ENCODE results near the gene BMAL1. TPM values are rescaled to one million over a fixed set of nuclear protein-coding genes. Genes with fewer than 3 reads are reported as not detected.

BMAL1 gene
- total RNA-seq, 1 donor: 13.0 TPM

- TF ChIP-seq, protein P1, sequence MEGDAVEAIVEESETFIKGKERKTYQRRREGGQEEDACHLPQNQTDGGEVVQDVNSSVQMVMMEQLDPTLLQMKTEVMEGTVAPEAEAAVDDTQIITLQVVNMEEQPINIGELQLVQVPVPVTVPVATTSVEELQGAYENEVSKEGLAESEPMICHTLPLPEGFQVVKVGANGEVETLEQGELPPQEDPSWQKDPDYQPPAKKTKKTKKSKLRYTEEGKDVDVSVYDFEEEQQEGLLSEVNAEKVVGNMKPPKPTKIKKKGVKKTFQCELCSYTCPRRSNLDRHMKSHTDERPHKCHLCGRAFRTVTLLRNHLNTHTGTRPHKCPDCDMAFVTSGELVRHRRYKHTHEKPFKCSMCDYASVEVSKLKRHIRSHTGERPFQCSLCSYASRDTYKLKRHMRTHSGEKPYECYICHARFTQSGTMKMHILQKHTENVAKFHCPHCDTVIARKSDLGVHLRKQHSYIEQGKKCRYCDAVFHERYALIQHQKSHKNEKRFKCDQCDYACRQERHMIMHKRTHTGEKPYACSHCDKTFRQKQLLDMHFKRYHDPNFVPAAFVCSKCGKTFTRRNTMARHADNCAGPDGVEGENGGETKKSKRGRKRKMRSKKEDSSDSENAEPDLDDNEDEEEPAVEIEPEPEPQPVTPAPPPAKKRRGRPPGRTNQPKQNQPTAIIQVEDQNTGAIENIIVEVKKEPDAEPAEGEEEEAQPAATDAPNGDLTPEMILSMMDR (IDR thresholded peaks at IDR 0.05; ENCODE audit: extremely low read depth, low read depth, low read length): no peak
- Histone ChIP-seq H3K4me2 (ENCODE audit: insufficient read depth, low read length) (peak overlapping the region; percentile 80), H3K4me1 (ENCODE audit: insufficient read depth, low read length) (peaks cover 48% of the 10 kb centered on the region), H4K20me1 (ENCODE audit: insufficient read depth, low read length) (no peaks in the 10 kb centered on the region), H3K4me3 (ENCODE audit: insufficient read depth, low read length) (no peak overlapping the region), H3K27me3 (ENCODE audit: insufficient read depth, low read length) (no peaks in the 10 kb centered on the region), H3K9me3 (ENCODE audit: low read depth, low read length) (no peaks in the 10 kb centered on the region), H3K27ac (ENCODE audit: low read depth, low read length) (peak overlapping the region; percentile 76), H3K79me2 (ENCODE audit: insufficient read depth, low read length) (peaks cover 2% of the 10 kb centered on the region), H2AFZ (ENCODE audit: low read length) (peak overlapping the region; percentile 17), H3K36me3 (ENCODE audit: insufficient read depth, low read length) (no peaks in the 10 kb centered on the region)
- DNase-seq (ENCODE audit: insufficient read length, low spot score, missing footprints): peak; percentile 92
Measured at GRCh38 chr11:13339195-13340153, 61.9 kb downstream of the BMAL1 start.

DNA sequence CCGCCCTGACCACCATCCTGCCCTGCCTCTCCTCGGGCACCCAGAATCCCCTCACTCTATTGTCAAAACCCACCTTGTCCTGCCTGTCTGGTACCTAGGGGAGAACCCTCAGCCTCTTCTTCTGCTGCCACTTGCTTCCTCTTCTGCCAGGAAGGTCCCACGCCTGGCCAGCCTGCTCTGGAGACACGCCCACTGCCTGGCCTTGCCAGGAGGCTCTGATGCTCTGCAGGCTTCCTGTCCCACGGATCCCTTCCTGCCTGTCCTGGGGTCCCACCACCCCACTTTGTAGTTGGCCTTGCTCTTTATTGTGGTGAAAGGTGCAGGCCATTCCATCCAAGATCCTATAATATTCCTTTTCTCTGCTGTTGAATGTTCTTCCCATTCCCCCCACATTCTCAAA, 63.4 kb downstream of the BMAL1 start:
- Histone ChIP-seq H3K4me1 (ENCODE audit: insufficient read depth, low read length) (peaks cover 33% of the 10 kb centered on the region), H3K79me2 (ENCODE audit: insufficient read depth, low read length) (peaks cover 2% of the 10 kb centered on the region), H3K4me3 (ENCODE audit: insufficient read depth, low read length) (no peak overlapping the region), H3K9me3 (ENCODE audit: low read depth, low read length) (no peaks in the 10 kb centered on the region), H3K27ac (ENCODE audit: low read depth, low read length) (no peak overlapping the region), H3K36me3 (ENCODE audit: insufficient read depth, low read length) (no peaks in the 10 kb centered on the region), H3K4me2 (ENCODE audit: insufficient read depth, low read length) (no peak overlapping the region), H4K20me1 (ENCODE audit: insufficient read depth, low read length) (no peaks in the 10 kb centered on the region), H2AFZ (ENCODE audit: low read length) (no peak overlapping the region), H3K27me3 (ENCODE audit: insufficient read depth, low read length) (no peaks in the 10 kb centered on the region)
- DNase-seq (ENCODE audit: insufficient read length, low spot score, missing footprints): no peak
- TF ChIP-seq, protein P1 (IDR thresholded peaks at IDR 0.05; ENCODE audit: extremely low read depth, low read depth, low read length): no peak

GRCh38 chr11:13343067-13343466, 65.5 kb downstream of the BMAL1 start:
- Histone ChIP-seq H3K4me3 (ENCODE audit: insufficient read depth, low read length) (no peak overlapping the region), H3K36me3 (ENCODE audit: insufficient read depth, low read length) (no peaks in the 10 kb centered on the region), H2AFZ (ENCODE audit: low read length) (no peak overlapping the region), H3K4me2 (ENCODE audit: insufficient read depth, low read length) (no peak overlapping the region), H4K20me1 (ENCODE audit: insufficient read depth, low read length) (no peaks in the 10 kb centered on the region), H3K27me3 (ENCODE audit: insufficient read depth, low read length) (no peaks in the 10 kb centered on the region), H3K27ac (ENCODE audit: low read depth, low read length) (no peak overlapping the region), H3K79me2 (ENCODE audit: insufficient read depth, low read length) (peaks cover 4% of the 10 kb centered on the region), H3K4me1 (ENCODE audit: insufficient read depth, low read length) (peaks cover 16% of the 10 kb centered on the region), H3K9me3 (ENCODE audit: low read depth, low read length) (no peaks in the 10 kb centered on the region)
- TF ChIP-seq, protein P1 (IDR thresholded peaks at IDR 0.05; ENCODE audit: extremely low read depth, low read depth, low read length): no peak
- DNase-seq (ENCODE audit: insufficient read length, low spot score, missing footprints): no peak

GRCh38 chr11:13343931-13344717, 66.5 kb downstream of the BMAL1 start:
- H3K79me2 ChIP-seq (ENCODE audit: insufficient read depth, low read length): peaks cover 4% of the 10 kb centered on the region
- no peaks in the 10 kb centered on the region for H3K27me3 ChIP-seq (ENCODE audit: insufficient read depth, low read length)
- H3K4me3 ChIP-seq (ENCODE audit: insufficient read depth, low read length): no peak overlapping the region
- peaks cover 7% of the 10 kb centered on the region for H3K4me1 ChIP-seq (ENCODE audit: insufficient read depth, low read length)
- no peaks in the 10 kb centered on the region for H4K20me1 ChIP-seq (ENCODE audit: insufficient read depth, low read length)
- H3K27ac ChIP-seq (ENCODE audit: low read depth, low read length): no peak overlapping the region
- no peaks in the 10 kb centered on the region for H3K9me3 ChIP-seq (ENCODE audit: low read depth, low read length)
- no peak overlapping the region for H3K4me2 ChIP-seq (ENCODE audit: insufficient read depth, low read length)
- DNase-seq (ENCODE audit: insufficient read length, low spot score, missing footprints): no peak
- TF ChIP-seq, protein P1 (IDR thresholded peaks at IDR 0.05; ENCODE audit: extremely low read depth, low read depth, low read length): peak; percentile 86
- H3K36me3 ChIP-seq (ENCODE audit: insufficient read depth, low read length): no peaks in the 10 kb centered on the region
- no peak overlapping the region for H2AFZ ChIP-seq (ENCODE audit: low read length)
